ENCODE data around the gene CCDC38.
"Not testable (repeated sequence)": the region's sequence is repeated elsewhere in the genome, so short reads cannot be mapped to it uniquely, and the experiment has no call there.

Gene CCDC38

GRCh38 chr12:95881331-95881955 lies 61.0 kb downstream of the CCDC38 start:
- DNase-seq: no peak

GRCh38 chr12:95880895-95881294 lies 61.5 kb downstream of the CCDC38 start:
- no peak for DNase-seq

- DNase-seq: no peak
These were observed 64.8 kb downstream of the CCDC38 start for GRCh38 chr12:95877622-95878021.

DNA sequence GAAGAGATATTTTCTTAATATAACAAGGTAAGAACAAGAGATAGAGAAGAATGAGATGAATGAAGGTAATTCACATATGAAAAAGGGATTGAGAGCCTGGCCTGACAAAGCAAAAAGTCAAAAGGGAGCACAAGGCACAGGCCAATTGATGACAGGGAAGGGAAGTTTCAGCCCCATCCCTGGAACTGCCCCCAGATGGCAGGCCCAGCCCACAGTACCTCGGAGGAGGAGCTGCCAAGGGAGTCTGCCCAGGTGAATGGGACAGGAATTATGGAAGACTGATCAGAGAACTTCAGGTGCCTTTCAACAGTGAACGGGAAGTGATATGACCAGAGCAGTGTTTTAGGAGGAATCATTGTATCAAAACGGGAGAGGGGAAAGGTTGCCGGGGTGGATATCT lies 68.0 kb downstream of the CCDC38 start:
- no peak for DNase-seq

GRCh38 chr12:95870897-95871296 lies 71.5 kb downstream of the CCDC38 start:
- no peak for DNase-seq

DNA sequence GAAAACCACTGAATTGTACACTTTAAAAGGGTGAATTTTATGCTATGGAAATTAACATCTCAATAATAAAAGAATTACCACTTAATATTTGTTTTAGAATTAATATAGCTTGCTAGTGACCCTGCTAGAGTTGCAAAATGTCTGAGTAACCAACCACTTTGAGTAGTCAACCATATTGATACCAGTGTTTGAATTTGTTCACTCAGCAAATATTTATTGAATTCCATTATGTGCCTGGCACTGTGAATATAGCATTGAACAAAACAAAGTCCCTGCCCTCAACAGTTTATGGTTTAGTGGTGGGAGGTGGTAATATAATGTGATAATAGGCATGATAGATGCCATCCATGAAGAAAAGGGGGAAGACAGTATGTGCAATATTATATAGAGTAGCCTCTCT lies 79.1 kb downstream of the CCDC38 start:
- no peak for DNase-seq

DNA sequence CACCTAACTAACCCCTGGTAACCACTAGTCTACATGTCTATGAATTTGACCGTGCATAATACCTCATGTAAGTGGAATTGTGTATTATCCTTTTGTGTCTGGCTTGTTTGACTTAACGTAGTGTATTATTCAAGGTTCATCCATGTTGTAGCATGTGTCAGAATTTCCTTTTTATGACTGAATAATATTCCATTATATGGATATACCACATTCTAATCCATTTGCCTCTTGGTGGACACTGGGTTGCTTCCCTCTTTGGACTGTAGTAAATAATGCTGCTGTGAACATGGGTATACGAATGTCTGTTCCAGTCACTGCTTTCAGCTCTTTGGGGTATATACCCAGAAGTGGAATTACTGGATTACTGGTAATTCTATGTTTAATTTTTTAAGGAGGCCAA lies 80.4 kb downstream of the CCDC38 start:
- DNase-seq: no peak

- no peak for DNase-seq
These were observed 82.2 kb downstream of the CCDC38 start for GRCh38 chr12:95859947-95860850.

GRCh38 chr12:95859344-95859816 lies 83.0 kb downstream of the CCDC38 start:
- no peak for DNase-seq

DNA sequence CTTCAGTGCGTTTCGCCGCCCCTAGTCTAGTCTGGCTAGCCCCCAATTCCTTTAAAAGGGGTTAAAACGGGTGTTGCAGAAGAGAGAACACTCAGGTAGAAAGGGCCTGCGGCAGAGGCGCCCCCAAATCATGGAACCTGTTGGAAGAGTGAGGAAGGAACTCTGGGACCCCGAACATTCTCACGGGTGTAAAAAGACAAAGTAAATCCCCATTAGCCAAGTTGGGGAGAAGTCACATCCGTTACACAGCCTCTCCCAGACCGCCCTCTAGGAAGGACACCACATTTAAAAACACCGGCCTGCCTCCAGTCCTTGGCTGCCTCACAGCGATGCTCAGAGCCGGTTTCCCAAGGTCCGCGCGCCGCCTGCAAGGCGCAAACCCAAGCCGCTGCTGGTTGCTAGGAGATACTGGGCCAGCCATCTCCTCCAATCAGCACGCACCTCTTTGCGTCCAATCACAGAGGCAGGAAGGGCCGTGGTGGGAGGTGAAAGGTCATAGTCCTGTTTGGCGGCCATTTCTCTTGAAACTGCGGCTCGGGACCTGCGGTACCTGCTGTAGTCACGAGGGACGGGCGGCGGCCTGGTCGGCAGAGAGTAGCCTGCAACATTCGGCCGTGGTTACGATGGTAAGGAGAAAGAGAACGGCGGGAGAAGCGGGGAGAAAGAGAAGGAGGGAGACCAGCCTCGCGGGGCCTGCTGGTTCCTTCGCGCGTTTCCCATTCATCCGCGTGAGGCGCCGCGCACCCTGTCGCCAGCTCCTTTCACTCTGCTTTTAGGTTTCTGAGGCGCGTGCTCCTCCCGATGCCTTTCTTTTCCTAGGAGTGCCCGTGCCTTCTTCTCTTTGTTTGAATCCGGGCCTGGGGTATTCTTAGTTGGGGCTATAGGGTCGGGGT lies 83.7 kb downstream of the CCDC38 start, which contains the start of gene SNRPF:
Gene SNRPF (plus strand): TSS at position 502 of the 893 bp plus-strand sequence. CDS start 122 bp downstream, at position 624.
- peak; percentile 97 for DNase-seq

- no peak for DNase-seq
These were observed 84.6 kb downstream of the CCDC38 start for GRCh38 chr12:95857799-95858198.

GRCh38 chr12:95857156-95857555 lies 85.3 kb downstream of the CCDC38 start:
- DNase-seq: no peak

DNA sequence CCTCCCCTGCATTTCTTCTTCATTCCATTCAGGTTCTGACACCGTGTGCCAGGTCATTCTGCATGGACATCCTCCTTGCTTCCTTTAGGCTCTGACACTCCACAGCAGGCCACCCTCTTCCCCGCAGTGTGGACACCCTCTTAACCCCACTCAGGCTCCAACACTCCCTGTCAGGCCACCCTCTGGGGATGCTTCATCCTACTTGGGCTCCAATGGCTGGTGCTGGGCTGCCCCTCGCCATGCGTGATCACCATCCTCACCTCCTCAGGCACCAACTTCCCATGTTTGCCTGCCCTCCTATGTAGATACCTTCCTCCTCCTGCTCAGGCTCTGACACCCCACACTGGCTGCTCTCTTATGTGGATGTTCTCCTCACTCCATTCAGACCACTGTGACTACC lies 90.3 kb downstream of the CCDC38 start:
- no peak for DNase-seq

GRCh38 chr12:95851606-95852005 lies 90.8 kb downstream of the CCDC38 start:
- DNase-seq: no peak

GRCh38 chr12:95848575-95849388 lies 93.6 kb downstream of the CCDC38 start:
- DNase-seq: no peak

DNA sequence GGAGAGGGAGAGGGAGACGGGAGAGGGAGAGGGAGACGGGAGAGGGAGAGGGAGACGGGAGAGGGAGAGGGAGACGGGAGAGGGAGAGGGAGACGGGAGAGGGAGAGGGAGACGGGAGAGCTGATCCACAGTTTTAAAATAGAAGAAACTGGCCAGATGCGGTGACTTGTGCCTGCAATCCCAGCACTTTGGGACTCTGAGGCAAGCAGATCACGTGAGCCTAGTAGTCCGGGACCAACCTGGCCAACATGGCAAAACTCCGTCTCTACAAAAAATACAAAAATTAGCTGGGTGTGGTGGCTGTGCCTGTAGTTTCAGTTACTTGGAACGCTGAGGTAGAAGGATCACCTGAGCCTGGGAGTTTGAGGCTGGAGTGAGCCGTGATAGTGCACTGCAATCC lies 100.0 kb downstream of the CCDC38 start:
- not testable (repeated sequence) for DNase-seq

GRCh38 chr12:95838125-95838524 lies 104.3 kb downstream of the CCDC38 start:
- no peak for DNase-seq

DNA sequence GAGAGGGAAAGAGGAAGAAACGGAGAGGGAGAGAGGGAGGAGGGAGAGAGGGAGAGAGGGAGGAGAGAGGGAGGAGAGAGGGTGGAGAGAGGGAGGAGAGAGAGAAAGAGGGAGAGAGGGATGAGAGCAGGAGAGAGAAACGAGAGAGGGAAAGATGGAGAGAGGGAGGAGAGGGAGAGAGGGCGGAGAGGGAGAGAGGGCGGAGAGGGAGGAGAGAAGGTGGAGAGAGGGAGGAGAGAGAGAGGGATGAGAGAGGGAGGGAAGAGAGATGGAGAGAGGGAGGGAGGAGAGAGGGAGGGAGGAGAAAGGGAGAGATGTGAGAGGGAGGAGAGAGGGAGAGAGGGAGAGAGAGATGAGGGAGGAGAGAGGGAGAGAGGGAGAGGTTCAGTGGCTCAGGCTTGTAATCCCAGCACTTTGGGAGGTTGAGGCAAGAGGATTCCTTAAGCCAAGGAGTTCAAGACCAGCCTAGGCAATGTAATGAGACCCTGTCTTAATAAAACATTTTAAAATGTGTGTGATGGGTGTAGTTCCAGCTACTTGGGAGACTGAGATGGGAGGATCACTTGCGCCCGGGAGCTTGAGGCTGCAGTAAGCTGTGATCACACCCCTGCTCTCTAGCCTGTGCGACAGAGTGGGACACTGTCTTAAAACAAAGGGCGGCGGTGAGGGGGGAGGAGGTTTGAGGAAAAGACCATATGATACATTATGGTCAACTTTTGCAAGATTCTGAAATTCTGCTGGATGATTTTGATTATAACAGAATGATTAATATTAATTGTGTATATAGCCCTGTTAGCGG lies 105.0 kb downstream of the CCDC38 start:
- DNase-seq: no peak

GRCh38 chr12:95836630-95837239 lies 105.7 kb downstream of the CCDC38 start:
- no peak for DNase-seq

- no peak for DNase-seq
These were observed 106.2 kb downstream of the CCDC38 start for GRCh38 chr12:95836185-95836609.

DNA sequence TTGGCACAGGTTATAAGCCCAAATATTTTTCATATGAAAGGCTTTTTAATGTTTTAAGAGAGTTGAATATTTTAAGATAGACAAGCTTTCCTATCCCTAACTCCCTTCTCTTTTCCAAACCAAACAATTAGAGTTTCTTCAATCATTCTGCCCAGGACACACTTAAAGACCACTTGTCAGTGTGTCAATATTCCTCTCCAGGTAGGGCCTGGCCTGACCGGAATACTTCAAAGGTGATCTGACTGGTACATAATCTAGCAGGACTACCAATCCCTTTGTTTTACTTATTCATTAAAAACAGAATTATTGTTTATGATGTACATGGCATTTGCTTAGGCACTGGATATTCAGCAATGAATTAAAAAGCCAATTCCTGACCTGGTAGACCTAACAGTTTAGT lies 107.8 kb downstream of the CCDC38 start:
- DNase-seq: no peak

All from activated effector memory CD4-positive, alpha-beta T cell treated with anti-CD3 and anti-CD28 coated beads, Interleukin-2, amount 50 U/mL, for 16 hours (primary cell).